PC-3 (cell line): ENCODE data around the gene TAF1C.

Experiments
- CTCF ChIP-seq: fragments of 300-600 bp; sonication (generic); conservative IDR thresholded peaks from 2 replicates; pipeline ENCODE4 v1.5.1; 2017; ENCODE audit warnings: antibody characterized with exemption, low read depth, mild to moderate bottlenecking, low read length
- EZH2 ChIP-seq: fragments of 300-600 bp; sonication (generic); IDR thresholded peaks from one replicate; pipeline ENCODE4 v1.6.1; 2017; ENCODE audit warnings: antibody characterized with exemption, mild to moderate bottlenecking, low read length; ENCODE audit not compliant: unreplicated experiment
- EZH2phosphoT487 ChIP-seq: fragments of 300-600 bp; sonication (generic); IDR thresholded peaks from 2 replicates; pipeline ENCODE4 v1.6.1; 2018; ENCODE audit warnings: mild to moderate bottlenecking, antibody characterized with exemption, low read length, borderline replicate concordance

- TF ChIP-seq CTCF (no peak), EZH2 (no peak), EZH2phosphoT487 (no peak)
Measured at GRCh38 chr16:84183572-84183875, 3.3 kb downstream of the TAF1C start.
